GM12875 (cell line): ENCODE data around the gene DIAPH3.

ENCODE experiments used
- H3K4me3 ChIP-seq: one replicate; pipeline ENCODE4 v1.5.1; 2011; ENCODE audit warnings: low read depth, low read length, control low read depth
- CTCF ChIP-seq: IDR thresholded peaks from 2 replicates; pipeline ENCODE4 v1.5.1; 2011; ENCODE audit warnings: low read depth, mild to moderate bottlenecking, control low read depth, inconsistent platforms, low read length, moderate library complexity, borderline replicate concordance; ENCODE audit not compliant: insufficient read depth

DIAPH3 gene

GRCh38 chr13:60167121-60167520, 3.4 kb upstream of the DIAPH3 start:
- H3K4me3 ChIP-seq, result no peak overlapping the region
- TF ChIP-seq CTCF, result no peak

DNA sequence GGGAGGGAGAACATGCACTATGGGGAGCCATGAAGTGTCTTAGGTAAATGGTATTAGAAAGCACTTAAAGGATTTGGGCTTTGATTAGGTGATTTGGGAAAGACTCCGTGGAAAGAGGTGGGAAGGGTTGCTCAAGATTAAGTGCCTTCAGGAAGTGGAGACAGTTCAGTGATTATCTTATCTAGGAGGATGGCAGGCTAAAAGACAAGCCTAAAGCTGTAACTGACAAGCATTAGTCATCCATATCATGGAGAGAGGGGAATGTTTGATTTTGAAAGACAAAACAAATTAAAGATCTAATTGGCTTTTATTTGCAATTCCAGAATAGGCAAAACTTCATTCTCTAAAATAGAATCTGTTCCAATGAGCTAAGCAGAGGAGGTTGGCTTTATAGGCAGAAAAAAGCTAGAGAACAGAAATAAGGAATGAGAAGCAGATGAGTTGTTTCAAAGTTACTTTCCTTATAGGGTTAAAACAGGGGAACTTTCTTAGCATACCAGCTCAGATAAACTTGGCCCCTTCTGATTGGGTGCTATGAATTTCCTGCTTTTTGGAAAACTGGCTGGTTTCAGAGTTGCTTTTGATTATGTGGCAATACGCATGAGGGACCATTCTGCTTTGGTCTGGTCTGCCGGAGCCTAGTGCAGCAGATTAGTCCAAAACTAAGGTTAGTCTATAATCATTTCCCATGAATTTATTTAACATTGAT, 1.8 kb upstream of the DIAPH3 start:
- H3K4me3 ChIP-seq, result no peak overlapping the region
- no peak for TF ChIP-seq CTCF

DNA sequence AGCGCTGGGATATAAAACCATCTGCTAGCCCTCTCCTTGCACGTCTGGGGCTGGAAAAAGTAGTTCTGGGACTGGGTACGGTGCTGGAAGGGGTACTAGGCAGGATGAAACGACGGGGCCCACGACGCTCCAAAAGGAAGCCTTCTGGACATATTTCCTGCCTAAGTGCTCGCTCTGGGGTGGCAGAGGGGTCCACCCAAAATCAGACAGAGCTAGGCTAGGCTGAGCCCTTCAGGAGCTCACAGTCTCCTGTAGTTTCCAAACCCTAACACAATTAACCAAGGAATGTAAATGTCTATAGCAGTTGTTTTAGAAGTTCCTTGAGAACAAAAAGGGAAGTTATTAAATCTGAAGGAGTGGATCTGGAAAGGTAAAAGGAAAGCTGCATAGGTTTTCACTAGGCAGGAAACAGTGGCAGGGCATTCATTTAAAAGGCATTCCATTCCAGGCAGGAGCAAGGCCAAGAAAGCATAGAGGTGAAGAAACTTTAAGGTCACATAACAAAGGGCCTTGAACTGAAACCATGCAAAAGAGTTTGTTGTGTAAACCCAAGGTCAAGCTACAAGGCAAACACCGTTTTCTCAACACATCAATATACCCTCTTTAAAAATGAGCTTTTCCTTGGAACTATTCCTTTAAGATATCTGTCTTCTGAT, 634 bp upstream of the DIAPH3 start:
- peak overlapping the region; percentile 96 for H3K4me3 ChIP-seq
- no peak for TF ChIP-seq CTCF

DNA sequence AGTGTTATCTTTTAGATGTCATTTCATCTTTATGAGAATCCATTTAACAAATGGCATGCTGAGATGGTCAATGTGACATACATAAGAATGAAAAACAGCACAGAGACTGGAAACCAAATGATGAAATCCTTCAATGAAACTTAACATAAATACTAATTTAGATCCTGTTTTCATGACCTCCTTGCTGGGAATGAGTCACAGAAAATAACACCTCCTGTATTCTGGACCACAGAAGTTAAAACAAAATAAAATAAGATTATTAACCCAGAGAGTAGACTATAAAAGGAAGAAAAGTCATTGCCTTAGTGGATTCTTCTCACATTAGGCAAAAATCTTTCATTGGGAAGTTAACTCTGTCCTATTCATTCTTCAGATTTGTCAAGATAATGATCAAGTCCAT, 1.6 kb downstream of the DIAPH3 start:
- no peak overlapping the region for H3K4me3 ChIP-seq
- no peak for TF ChIP-seq CTCF

GRCh38 chr13:60158321-60158801, 5.4 kb downstream of the DIAPH3 start:
- no peak for TF ChIP-seq CTCF

DNA sequence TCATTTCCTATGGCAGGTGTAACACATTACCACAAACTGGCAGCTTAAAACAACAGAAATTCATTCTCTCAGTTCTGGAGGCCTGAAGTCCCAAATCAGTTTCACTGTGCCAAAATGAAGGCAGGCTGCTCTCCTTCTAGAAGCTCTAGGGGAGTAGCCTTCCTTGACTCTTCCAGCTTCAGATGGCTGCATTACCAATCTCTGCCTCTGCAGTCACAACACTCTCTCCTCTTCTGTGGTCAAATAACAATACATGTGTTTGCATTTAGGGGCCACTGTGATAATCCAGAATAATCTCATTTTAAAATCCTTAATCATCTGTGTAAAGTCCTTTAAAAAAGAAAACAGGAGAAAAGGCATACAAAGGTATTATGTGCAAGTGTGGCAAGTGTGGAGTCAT, 7.8 kb downstream of the DIAPH3 start:
- no peak for TF ChIP-seq CTCF
- H3K4me3 ChIP-seq, result no peak overlapping the region

More at GRCh38 chr13:60158321-60158801, 5.4 kb downstream of the DIAPH3 start:
- H3K4me3 ChIP-seq, result no peak overlapping the region

- H3K4me3 ChIP-seq, result no peak overlapping the region
- no peak for TF ChIP-seq CTCF
Measured at GRCh38 chr13:60152904-60153303, 10.8 kb downstream of the DIAPH3 start.
